ENCODE results near the gene VASH1.
"Not testable (repeated sequence)": the region's sequence is repeated elsewhere in the genome, so short reads cannot be mapped to it uniquely, and the experiment has no call there.

The VASH1 gene
- 15.7 to 165 (median 67.9) reads per million in 17 experiments for total RNA-seq

GRCh38 chr14:76761136-76761959, at the start of gene VASH1:
Gene VASH1 (plus strand): TSS chr14:76761468. CDS start chr14:76762822, 1,354 bp downstream.
- peak; percentile 80 to 91 (median 86) for DNase-seq

GRCh38 chr14:76713121-76713520, 48.1 kb upstream of the VASH1 start:
- DNase-seq = no peak

GRCh38 chr14:76714470-76714869, 46.8 kb upstream of the VASH1 start:
- DNase-seq = no peak

DNA sequence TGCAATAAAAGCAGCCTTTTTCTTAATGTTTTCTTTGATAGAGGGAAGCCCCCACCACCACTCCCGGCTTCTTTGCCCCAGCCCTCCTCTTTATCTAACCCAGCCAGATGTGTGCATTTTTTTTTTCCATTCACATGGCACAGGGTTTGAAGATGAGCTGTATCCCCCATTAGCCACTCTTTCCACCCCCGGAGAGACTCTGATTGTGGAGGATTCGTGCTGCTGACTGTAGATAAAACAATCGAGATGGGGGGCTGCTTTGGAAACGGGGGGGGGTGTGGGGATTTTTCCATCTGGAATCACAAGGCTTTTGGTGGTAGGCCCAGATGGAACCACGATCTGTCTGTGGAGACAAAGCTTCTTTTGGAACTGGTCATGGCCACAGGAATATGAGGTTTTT, 46.2 kb upstream of the VASH1 start:
- no peak for DNase-seq

DNA sequence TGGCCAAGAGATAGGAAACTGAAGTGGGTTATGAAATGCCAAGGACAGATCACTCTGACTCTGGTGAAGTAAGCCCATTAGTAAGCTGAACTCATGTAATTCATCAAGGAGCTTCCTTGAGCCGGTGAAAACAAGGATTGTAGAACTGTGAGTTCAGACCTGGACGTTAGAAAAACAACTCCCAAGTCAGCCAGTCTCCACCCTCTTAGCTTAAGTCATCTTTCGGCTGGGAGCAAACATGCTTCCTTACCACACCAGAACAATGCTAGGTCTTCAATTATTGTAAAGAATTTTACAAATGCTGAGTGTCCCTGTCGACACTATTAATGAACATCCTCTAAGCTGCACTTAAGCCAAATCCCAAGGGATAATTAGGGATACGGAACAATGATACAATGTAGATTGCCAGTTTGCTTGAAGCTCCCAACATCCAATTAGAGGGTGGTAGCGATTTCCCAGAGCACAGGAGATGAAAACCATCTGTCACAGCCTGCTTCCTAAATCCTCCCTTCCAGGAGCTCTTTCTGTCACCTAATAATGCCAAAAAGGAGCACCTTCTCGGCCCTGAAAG, 45.7 kb upstream of the VASH1 start:
- peak in 3 of 4 experiments; percentile 19 to 63 (median 55) for DNase-seq

- DNase-seq = no peak
Observed at GRCh38 chr14:76716285-76716684, 45.0 kb upstream of the VASH1 start.

GRCh38 chr14:76717508-76718290, 43.6 kb upstream of the VASH1 start:
- no peak for DNase-seq

DNA sequence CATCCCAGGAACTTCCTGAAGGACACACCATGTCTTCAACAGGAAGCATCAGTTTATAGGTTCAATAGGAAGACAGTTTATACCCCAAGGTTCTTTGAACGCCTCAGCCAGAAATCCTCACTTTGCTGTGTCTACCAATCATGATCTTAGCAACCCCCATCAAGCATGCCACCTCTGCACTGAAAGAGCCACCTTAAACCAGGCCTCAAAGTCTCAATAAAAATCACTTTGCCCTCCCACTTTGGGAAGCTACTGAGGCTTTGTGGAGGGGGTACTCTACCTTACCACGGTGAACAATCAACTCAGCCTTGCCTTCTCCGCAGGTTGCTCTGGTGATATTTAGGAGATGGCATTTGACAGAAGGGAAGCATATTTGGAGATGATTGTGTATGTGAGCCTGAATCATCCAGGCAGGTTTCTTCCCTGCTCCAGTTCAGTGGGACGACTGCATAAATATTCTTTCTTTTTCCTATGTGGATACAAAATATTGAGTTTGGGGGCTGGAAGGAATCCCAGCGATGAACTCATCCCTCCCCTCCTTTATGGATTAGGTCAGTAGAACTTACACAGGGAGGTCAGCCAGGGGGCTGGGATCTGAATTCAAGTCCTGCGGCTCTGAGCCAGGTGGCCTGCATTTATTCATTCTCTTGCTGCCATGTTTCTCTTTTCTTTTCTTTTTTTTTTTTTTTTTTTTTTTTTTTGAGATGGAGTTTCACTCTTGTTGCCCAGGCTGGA, 42.8 kb upstream of the VASH1 start:
- DNase-seq = no peak

GRCh38 chr14:76719666-76720065, 41.6 kb upstream of the VASH1 start:
- no peak for DNase-seq

DNA sequence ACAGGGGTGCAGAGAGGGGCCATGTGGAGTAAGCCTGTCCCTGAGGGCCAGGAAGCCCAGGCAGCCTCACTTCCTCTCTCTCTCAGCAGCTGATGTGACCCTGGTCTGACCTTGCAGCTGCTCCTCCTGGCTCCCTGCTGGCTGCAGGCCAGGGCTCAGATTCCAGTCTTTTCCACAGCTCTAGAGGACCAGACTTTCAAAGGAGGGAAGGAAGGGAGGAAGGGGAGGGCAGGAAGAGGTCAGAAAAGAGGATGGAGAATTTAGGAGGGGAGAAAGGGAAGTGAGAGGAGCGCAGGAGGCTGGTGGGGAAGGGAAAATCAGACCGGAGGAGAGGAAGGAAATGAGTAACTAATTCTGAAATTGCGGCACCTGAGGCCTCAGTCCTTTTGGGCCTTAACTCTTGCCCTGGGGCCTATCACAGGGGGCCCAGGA, 40.9 kb upstream of the VASH1 start:
- DNase-seq = peak; percentile 59 to 78 (median 70)

DNA sequence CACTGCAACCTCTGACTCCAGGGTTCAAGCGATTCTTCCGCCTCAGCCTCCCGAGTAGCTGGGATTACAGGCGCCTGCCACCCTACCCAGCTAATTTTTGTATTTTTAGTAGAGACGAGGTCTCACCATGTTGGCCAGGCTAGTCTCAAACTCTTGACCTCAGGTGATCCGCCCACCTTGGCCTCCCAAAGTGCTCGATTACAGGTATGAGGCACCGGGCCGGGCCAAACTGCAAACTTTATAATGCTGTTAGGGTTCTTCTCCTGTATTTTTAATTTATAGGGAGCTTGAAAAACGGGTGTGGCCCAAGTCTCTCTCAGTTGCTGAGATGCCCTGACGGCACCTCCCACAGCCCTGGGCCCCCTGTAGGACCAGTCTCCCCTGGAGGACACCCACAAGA, 39.8 kb upstream of the VASH1 start:
- not testable (repeated sequence) for DNase-seq

DNA sequence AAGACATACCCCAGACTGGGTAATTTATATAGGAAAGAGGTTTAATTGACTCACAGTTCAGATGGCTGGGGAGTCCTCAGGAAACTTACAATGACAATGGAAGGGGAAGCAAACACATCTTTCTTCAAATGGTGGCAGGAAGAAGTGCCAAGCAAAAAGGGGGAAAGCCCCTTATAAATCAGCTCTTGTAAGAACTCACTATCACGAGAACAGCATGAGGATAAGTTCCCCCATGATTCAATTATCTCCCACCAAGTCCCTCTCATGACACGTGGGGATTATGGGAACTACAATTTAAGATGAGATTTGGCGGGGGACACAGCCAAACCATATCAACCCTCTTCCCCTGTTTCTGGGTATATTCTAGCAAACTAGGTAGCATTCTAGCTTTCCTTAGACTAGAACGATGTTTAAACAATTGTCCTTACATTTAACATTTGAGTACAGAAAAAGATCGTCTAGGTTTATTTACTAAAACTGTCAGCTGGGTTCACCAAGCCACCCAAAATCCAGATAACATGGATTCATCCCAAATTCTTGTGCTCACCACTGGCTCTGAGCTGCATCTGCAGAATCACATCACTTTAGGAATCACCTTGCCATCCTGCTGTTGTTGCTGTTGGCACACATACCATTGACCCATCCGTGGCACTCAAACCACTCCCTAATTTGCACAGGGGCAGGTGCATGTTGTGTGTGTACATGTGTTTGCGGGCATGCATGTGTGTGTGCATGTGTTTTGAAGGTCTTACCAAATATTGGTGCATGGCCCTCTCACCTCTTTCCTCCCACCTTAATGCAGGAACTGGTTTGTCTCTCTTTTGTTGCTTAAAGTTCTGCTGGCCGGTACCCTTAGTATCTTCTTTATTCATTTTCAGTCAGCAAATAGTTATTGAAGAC, 36.4 kb upstream of the VASH1 start:
- peak in 1 of 4 experiments; percentile 30 for DNase-seq

GRCh38 chr14:76726551-76726970, 34.7 kb upstream of the VASH1 start:
- peak in 1 of 4 experiments; percentile 27 for DNase-seq

GRCh38 chr14:76727384-76727783, 33.9 kb upstream of the VASH1 start:
- peak in 3 of 4 experiments; percentile 46 to 61 (median 47) for DNase-seq

- no peak for DNase-seq
Observed at GRCh38 chr14:76727901-76728300, 33.4 kb upstream of the VASH1 start.

- DNase-seq = peak in 1 of 4 experiments; percentile 24
Observed at GRCh38 chr14:76729258-76729657, 32.0 kb upstream of the VASH1 start.

DNA sequence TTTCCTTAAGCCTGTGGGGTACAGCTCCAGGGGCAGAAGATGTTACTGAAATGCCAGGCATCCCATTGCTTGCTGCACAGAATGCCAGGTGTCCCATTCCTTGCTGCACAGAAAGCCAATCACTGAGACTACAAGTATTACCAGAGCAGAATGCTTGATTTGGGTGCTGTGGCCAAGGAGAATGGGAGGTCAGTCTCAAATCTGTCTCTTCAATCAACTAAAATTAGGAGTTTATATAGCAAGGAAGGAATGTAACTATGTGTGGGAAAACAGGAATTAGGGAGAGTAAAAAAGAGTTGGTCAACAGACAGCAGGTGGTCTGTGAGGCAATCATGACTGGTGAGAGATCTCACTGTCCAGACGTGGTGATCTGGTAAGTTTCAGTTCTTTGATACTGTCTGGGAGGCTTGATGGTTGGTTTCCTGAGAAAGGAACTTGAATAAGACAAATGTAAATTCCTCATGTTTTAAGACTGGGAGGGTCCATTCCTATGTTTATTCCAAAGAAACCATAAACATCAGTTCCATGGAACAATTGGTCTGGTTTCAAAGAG, 31.2 kb upstream of the VASH1 start:
- peak; percentile 32 to 64 (median 51) for DNase-seq

- DNase-seq = not testable (repeated sequence)
Observed at GRCh38 chr14:76734501-76734900, 26.8 kb upstream of the VASH1 start.

DNA sequence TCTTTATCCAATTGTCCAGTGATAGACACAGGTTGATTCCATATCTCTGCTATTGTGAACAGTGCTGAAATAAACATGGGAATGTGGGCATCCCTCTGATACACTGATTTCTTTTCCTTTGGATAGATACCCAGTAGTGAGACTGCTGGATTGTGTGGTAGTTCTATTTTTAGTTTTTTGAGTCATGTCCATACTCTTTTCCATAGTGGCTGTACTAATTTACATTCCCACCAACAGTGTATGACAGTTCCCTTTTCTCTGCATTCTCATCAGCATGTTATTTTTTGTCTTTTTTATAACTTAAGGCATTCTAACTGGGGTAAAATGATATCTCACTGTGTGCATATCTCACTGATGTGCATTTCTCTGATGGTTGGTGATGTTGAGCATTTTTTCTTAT, 24.8 kb upstream of the VASH1 start:
- DNase-seq = peak in 2 of 4 experiments; percentile 61 to 62

DNA sequence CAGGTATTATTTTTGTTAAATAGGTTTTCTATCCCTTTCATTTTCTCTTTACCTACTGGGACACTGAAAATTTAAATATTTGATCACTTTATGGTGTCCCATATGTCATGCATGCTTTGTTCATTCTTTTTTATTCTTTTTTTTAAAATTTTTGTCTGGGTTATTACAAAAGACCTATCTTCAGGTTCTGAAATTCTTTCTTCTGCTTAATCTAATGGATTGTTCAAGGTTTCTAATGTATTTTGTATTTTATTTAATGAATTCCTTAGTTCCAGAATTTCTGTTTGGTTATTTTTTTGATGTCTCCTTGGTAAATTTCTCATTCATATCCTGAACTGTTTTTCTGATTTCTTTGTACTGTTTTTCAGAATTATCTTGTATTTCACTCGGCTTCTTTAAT, 20.2 kb upstream of the VASH1 start:
- no peak for DNase-seq

- DNase-seq = no peak
Observed at GRCh38 chr14:76742185-76742584, 19.1 kb upstream of the VASH1 start.

All from suppressor macrophage (primary cell).